NCI-H2196 treated with DMSO at 0.1 percent for 48 hours (cell line): Measurements from ENCODE around the gene TASP1.
"Not testable (repeated sequence)": the region's sequence is repeated elsewhere in the genome, so short reads cannot be mapped to it uniquely, and the experiment has no call there.

ENCODE experiments used
- DNase-seq: peaks from one replicate; lab custom pipeline; 2025; ENCODE audit not compliant: unreplicated experiment; lab: John Stamatoyannopoulos, UW

The TASP1 gene, protein sequence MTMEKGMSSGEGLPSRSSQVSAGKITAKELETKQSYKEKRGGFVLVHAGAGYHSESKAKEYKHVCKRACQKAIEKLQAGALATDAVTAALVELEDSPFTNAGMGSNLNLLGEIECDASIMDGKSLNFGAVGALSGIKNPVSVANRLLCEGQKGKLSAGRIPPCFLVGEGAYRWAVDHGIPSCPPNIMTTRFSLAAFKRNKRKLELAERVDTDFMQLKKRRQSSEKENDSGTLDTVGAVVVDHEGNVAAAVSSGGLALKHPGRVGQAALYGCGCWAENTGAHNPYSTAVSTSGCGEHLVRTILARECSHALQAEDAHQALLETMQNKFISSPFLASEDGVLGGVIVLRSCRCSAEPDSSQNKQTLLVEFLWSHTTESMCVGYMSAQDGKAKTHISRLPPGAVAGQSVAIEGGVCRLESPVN

DNA sequence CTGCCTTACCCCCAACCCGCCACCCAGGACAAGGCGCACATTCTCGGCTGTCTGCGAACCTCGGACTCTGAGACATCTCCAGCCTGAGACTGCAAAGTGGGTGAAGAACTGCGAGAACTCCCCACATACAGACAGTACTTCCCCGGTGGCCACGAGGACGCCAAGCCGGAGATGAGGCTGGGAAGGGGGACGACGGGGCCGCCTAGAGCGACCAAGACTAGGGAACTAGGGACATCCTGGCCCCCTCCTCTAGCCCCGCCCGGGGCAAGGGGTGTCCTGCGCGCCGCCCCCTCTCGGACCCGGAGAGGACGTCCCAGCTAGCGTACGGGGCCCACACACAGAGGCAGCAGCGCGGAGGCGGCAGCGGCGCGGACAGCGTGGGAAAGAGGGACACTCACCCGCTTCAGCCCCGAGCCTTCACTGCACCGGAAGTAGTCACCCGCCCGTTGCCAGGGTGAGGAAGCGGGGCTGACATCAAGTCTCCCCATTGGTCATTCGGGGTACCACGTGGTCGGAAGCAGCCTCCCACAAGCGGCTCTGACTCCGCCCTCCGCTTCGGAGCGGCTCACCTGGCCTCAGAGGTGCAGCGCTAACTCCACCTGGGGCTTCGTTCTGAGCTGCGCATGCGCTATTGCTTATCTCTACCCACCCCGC lies at the start of gene TASP1:
TASP1 (minus strand) TSS at position 437 of the 654 bp plus-strand sequence. CDS start 8,854 bp downstream, outside the sequence.
- DNase-seq = peak; percentile 97

DNA sequence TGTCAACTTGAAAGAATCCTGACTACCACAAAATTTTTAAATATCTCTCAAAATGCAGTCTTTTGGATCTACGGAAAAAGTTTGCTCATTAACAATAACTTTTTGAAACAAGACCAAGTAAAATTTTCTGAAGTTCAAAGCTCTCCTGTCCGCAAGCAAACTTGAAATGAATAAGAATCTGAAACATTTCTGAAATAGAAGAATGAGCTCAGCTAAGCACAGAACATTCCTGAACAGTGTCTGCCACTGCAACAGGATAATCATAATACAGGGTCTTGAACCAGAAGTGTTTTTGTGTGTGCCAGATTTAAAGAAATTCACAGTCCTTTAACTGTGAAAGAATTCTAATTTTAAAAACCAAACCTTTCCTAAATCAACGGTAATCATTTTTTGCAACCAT lies 49.1 kb upstream of the TASP1 start:
- no peak for DNase-seq

DNA sequence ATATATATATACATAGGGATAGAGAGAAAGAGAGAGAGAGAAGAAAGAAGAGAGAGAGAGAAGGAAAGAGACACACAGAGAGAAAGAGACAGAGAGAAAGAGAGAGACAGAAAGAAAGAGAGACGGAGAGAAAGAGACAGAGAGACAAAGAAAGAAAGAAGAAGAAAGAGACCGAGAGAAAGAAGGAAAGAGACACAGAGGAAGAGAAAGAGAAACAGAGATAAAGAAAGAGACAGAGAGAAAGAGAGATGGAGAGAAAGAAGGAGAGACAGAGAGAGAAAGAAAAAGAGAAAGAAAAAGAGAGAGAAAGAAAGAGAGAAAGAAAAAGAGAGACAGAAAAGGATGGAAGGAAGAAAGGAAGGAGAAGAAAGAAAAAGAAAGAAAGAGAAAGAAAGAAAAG lies 46.9 kb upstream of the TASP1 start:
- no peak for DNase-seq

DNA sequence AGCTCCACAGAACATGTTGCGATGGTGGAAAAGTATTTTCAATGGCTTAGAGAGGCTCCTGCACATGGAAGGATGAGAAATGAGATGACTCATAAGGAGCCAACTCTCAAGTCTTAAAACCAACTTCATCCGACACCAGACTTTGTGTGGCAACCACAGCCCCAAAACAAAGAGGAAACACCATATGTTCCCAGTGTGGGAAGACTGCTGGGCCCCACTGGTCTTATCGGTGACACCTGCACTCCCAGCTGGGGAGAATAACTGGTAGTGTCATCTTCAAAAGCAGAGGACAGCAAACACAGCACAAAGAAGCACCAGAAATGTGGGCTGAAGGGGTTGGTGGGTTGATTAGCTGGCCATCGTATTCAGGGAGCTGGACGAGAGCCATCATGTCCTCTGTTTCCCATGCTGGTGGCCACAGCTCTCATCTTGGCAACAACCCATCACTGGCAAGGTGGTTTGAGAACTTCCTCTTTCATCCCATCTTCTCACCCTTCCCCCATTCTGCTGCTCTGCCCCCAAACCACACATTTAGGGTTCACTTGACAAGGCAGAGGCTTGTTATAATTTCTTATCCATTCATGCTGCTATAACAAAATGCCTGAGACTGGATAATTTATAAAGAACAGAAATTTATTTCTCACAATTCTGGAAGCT lies 46.0 kb upstream of the TASP1 start:
- DNase-seq = no peak

DNA sequence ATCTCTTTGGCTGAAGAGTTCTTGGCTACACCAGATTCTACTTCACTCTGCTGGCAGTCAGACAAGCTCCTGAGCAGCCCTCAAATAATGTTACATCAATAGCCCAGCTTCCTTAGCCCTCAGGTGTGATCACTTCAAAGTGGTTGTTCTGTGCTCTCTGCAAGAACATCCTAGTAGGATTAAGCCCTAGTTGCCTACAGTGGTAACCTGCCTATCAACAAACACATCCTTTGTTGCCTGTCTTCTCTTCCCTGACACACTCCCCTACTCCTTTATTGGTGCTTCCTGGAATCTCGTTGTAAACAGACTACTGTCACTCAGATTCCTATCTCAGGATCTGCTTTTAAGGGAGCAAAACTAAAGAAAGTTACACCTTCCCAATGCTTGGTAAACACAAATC lies 45.1 kb upstream of the TASP1 start:
- DNase-seq = no peak

DNA sequence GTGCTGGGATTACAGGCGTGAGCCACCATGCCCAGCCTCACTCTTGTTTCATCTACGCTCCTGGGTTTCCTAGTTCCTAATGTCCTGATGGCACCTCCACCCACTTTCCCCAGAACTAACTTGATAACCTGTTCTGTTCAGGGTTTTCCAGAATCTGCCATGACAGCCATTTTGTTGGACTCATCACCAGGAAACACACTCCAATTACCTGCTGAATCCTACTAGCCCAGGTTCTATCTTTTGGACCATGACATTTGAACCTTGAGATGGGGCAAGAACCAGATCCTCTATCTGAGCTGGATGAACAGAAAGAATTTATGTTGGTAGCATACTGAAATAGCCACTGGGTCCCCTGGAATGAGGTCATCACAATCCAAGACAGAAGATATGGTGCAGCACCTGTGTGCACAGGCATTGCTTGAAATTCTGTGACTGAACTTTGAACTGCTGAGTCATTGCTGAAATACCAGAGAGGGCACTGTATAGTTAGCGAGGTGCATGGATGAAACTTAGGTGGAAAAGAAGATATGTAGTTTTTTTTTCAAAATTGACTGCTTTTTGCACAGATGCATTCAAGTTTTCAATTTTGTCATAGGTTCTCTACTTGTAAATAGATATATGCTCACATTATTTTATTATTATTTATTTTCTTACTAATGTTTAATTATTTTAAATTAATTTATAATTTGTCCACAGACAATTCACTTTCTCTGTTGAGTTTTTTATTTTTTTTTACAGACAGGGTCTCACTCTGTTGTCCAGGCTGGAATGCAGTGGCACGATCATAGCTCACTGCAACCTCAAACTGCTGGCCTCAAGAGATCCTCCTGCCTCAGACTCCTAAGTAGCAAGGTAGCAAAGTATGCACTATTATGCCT lies 42.8 kb upstream of the TASP1 start:
- no peak for DNase-seq

DNA sequence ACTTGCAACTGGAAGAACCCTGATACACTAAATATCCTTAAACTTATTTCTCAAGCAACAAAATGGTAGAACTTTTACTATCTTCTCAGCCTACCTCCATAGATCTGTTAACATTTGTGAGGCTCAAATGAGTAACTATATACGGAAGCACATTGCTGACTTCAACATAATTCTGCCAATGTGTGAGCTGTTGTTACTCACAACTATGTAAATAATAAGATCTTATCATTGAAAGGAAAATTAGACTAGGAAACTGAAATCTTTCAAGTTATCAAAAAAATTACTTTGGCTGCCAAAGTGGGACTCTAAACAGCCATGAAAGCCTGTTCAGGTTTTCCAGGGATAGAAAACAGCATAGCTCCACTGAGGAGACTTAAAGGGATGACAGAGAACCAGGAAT lies 40.2 kb upstream of the TASP1 start:
- no peak for DNase-seq

DNA sequence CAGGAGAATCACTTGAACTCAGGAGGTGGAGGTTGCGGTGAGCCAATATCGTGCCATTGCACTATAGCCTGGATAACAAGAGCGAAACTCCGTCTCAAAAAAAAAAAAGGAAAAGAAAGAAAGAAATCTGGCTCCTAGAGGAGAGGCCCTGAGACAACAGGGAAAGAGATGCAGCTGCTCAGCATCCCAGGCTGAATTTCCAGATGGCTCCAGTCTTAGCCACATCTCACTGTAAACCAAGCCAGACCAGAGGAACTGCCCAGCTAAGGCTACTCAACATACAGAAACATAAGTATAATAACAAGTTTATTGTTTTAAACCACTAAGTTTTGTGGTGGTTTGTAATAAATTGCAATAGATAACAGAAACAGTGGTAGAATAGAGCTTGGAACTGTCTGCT lies 38.5 kb upstream of the TASP1 start:
- no peak for DNase-seq

DNA sequence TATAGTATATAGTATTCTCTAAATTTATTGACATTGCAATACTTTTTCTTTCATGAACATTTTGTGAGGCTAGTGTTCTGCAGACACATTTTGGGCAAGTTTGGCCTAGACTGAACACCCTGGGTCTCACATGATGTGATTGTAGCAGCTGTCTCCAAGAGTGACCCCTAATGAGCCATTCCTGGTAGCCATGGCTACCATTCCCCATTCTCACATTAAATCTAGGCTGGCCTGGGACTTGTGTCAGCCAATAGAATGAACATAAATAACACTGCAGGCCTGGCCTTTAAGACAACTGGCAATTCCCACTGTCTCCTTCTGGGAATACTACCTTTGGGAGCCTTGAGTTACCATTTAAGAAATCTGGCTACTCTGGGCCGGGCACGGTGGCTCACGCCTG lies 38.0 kb upstream of the TASP1 start:
- DNase-seq = no peak

DNA sequence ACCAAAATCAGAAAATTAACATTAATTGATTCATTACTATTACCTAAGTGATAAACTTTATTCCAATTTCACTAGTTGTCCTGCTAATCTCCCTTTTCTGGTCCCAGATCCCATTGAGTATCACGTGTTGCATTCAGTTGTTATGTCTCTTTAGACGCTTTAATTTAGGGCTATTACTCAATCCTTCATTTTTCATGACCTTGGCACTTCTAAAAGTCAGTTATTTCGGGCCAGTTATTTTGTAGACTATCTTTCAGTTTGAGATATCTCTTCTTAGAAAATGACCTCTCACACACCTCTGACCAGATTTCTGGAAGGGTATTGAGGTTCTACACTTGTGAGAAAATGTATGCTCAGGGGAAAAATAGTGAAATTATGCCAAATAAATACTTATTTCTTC lies 34.0 kb upstream of the TASP1 start:
- DNase-seq = no peak

DNA sequence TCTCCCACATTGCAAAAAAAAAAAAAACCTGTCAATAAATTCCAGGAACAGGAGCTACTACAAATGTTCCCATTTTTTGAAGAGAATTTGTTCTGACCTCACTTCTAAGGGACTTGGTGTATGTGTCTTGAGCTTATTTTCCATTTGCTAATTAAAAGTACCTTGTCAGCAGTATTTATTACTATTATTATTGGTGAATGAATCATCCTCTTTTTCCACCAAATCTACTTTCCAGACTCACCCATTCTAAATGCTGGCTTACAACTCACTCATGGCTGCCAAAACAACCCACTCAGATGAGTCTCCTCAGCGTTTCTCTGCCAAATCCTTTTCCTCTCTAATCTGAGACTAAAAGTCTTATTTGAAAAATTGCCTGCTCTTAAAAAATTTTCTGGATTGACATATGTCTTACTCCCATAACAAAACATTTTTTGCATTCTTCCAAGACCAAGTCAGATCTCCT lies 33.2 kb upstream of the TASP1 start:
- DNase-seq = no peak

DNA sequence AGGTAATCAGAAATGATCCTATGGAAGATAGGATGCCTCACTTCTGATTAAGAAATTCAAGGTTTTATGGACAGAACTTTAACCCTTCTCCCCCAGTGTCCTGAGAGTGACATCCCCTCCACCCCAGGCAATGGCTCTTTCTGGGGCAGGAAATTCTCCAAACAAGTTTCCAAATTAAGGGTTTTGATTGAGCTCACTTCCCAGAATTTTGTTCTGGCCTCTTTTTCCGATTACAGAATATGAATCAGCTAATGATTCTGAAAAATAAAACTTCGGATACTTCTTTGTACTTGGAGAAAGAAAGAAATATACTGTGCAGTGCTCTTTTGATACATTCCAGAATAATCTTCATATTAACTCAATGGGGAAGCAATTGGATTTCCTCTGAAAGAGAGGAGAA lies 32.8 kb upstream of the TASP1 start:
- DNase-seq = no peak

DNA sequence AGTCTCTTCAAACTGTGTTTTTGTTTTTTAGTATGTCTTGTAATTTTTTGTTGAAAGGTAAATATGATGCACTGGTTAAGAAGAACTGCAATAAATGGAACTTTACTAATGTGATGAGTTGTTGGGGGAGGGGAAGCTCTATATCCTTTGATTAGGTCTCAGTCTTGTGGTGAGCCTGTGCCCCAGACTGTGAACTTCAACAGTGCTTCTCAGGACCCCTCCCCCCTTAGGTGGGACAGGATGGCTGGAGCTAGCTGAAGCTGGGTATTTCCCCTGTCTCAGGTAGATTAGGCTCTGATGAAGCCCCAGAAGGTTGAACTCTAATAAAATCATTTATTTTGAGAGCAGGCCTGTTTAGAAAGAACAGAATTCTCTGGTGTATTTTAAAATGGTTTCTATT lies 31.4 kb upstream of the TASP1 start:
- no peak for DNase-seq

DNA sequence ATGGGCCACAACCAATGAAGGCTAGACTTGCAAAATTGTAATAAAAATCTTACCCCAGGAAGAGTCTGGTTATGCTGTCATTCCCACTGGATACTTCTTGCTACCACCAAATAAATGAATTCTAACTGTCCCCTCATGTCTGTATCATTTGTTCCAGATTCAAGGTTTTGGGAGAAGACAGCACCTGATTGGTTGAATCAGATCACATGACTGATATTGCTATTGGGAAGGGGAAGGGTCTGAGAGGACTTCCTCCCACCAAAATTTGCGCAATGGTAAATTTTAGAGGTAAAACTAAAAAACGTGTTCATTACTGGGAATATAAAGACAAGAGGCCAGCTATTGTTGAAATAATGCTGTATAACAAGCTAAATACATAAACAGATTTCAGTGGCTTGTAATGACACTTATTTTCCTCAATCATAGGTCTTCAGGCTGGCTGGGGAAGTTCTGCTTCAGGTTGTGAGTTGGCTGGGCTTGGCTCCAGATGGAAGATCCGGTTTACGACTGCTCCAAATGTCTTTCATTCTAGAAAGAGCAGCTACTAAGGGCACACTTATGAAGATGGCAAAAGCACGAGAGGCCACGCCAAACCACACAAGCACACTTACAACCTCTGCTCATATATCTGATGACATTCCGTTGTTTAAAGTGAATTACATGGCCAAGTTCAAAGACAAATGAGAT lies 27.1 kb upstream of the TASP1 start:
- DNase-seq = no peak

DNA sequence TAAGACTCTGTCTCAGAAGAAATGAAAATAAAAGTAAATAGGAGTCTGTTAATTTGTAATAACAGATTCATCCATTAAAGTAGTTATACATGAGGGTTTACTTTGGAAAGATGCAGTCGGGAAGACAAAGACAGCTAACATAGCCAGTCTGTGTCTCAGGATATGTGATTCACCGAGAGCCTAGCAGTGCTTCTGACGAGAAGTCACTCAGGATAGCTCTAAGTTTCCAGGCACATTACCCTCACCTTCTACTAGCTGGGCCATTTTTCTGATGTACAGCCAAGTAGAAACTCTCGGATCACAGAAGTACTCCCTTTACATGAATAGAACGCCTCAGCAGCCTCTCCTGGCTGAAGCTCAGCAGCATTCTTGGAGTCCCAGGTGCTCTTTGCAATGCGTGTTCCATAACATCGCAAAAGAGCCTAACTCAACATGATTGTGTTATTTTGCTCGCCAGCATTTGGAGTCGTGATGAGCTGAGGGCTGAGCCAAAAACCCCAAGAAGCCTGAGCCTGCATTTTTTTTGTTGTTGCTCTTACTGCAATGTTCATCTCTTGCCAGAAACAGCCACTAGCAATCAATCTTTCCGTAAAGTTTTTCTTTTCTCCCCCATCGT lies 22.4 kb upstream of the TASP1 start:
- DNase-seq = no peak

DNA sequence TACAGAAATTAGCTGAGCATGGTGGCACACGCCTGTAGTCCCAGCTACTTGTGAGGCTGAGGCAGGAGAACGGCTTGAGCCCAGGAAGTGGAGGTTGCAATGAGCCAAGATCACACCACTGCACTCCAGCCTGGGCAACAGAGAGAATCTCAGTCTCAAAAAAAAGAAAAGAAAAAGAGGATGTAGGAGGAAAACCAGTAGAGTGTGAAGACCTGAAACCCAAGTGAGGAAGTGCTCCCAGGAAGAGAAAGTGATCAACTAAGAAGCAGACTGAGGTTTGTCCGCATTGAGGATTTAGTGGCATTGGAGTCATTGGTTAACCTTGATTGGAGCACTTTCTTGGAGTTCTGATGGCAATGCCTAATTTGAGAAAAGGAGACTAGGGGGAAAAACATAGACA lies 20.6 kb upstream of the TASP1 start:
- no peak for DNase-seq

DNA sequence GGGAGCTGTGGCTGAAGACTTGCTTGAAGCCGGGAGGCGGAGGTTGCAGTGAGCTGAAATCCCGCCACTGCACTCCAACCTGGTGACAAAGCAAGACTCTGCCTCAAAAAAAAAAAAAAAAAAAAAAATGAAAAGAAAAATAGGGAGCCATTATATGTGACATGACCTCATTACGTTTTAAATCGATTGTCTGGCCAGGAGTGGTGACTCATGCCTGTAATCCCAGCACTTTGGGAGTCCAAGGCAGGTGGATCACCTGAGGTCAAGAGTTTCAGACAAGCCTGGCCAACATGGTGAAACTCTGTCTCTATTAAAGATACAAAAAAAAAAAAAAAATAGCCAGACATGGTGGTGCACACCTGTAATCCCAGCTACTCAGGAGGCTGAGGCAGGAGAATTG lies 19.3 kb upstream of the TASP1 start:
- not testable (repeated sequence) for DNase-seq

DNA sequence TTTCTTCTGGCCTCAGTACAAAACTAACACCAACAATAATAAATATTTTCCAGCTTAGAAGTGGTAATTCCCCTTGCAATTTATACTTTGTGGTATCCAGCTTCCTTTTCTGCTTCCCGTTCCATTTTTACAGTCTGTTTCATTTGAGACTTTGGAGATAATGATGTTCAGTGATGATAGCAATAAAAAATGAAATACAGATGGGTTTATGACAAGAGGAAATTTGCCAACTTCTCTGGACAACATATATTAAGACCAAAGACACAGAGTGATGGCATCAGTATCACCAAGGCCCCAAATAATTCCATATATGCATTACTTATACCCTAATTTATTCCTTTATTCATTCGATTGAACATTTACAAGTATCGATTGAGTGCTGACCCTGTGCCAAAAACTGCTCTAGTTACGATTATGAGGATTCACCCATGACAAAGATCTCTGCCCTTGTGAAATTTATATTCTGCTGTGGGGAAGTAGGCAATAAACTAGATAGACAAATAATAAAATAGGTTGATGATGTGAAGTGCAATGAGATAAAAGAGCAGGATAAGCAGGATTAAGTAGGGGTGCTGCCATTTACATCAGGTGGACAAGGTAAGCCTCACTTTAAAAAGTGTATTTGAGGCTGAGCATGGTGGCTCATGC lies 18.1 kb upstream of the TASP1 start:
- no peak for DNase-seq

DNA sequence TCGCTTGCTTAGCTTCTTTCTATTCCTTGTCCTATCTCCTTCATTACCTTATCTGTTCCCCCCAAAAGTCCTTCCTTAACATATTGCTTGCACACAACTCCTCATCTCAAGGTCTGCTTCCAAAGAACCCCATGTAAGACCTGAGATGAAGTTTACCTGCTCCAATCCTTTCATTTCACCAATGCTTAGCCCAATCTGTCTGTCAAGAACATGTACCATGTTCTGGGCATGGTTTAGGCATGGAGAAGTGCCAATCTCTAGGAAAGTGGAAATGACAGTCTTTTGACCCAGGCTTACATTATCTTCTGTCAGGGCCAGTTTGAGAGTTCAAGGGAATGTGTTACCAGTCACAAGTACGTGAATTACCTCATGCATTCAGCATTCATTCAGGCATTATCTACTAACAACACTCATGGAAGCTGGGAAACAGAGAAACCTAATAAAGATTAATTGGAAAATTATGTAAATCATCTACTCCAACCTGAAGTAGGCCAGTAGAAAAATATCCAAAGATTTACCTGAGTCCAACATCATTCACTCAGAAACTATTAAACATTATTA lies 15.8 kb upstream of the TASP1 start:
- no peak for DNase-seq
